Astrocyte of the spinal cord (primary cell): ENCODE data around the gene TRIM29.

Experiments used
- DNase-seq: peaks from one replicate; pipeline ENCODE4 v3.0.0; 2011; ENCODE audit warnings: low read depth, low spot score
- H3K4me3 ChIP-seq: 2 replicates; pipeline ENCODE4 v1.5.1; 2011; ENCODE audit warnings: low read depth, mild to moderate bottlenecking, low read length, moderate library complexity
- CTCF ChIP-seq: IDR thresholded peaks from 2 replicates; pipeline ENCODE4 v1.5.1; 2012; ENCODE audit warnings: low read depth, mild to moderate bottlenecking, low read length, inconsistent platforms
- in situ Hi-C: cut with HindIII; loops from 2 replicates; pipeline ENCODE4 v1.10.0; 2017; ENCODE audit warnings: low sequenced_read_pairs

Gene TRIM29

DNA sequence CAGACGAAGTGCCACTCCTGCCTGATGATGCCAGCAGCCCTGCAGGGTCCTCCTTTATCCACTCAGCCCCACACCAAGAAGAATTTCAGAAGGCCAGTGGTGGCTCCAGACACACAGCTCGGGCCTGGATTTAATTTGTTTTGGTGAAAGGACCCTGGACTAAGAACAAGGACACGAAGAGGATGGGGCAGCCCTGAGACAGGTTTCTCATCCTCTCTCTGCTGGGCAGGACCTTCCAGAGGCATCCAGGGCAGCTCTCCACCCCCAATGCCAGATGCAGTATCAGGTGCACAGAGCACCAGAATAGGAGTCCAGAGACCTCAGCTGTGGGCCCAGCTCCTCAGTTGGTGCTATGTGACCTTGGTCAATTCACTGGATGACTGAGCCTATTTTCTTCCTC is 72.0 kb downstream of the TRIM29 start:
- no peak overlapping the region for H3K4me3 ChIP-seq
- in situ Hi-C loops: no loop called here
- DNase-seq: no peak
- TF ChIP-seq CTCF: no peak

- TF ChIP-seq CTCF: no peak
- no peak overlapping the region for H3K4me3 ChIP-seq
- no peak for DNase-seq
- in situ Hi-C loops: no loop called here
Measured at GRCh38 chr11:120065176-120065575, 72.7 kb downstream of the TRIM29 start.

GRCh38 chr11:120064341-120064740 is 73.6 kb downstream of the TRIM29 start:
- no peak overlapping the region for H3K4me3 ChIP-seq
- no peak for TF ChIP-seq CTCF
- in situ Hi-C loops: no loop called here
- no peak for DNase-seq

DNA sequence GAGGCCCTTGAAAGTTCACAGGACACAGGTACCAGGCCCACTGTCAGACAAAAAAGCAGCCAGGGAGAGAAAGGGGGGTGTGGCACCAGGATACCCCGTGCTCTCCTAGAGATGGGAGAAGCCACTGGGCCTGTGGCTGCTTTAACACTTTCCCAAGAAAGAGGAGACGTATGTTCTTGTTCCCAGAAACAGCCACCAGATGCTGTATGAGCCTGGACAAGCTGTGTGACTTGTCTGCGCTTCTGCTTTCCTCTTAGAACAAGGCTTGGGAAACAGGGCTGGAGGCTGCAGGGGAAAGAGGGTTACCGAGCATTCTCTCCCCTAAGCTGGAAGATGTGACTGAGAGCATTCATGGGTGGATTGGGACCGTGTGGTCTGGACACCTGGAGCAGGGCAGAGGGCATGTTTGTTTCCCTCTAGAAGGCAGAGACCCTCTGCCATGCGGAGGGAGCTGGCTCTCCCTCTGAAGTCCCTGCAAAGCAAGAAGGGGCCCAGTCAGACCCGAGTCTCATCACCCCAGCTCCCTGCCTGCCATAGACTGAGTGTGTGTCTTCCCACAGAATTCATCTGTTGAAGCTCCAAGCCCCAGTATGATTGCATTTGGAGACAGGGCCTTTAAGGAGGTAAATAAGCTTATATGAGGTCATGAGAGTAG is 74.1 kb downstream of the TRIM29 start:
- in situ Hi-C loops: no loop called here
- H3K4me3 ChIP-seq: no peak overlapping the region
- no peak for TF ChIP-seq CTCF
- DNase-seq: no peak

- DNase-seq: no peak
- in situ Hi-C loops: no loop called here
- H3K4me3 ChIP-seq: no peak overlapping the region
- no peak for TF ChIP-seq CTCF
Measured at GRCh38 chr11:120062561-120062930, 75.4 kb downstream of the TRIM29 start.

GRCh38 chr11:120061761-120062560 is 76.0 kb downstream of the TRIM29 start:
- no peak overlapping the region for H3K4me3 ChIP-seq
- in situ Hi-C loops: no loop called here
- TF ChIP-seq CTCF: no peak
- no peak for DNase-seq
